ENCODE data around the gene C17orf67. TPM values are rescaled to one million over a fixed set of nuclear protein-coding genes. Genes with fewer than 3 reads are reported as not detected.
"Not testable (repeated sequence)": the region's sequence is repeated elsewhere in the genome, so short reads cannot be mapped to it uniquely, and the experiment has no call there.

C17orf67 gene
- total RNA-seq, 6 donors from 2014 or later: 0.76 to 4.2 (median 1.6) TPM

DNA sequence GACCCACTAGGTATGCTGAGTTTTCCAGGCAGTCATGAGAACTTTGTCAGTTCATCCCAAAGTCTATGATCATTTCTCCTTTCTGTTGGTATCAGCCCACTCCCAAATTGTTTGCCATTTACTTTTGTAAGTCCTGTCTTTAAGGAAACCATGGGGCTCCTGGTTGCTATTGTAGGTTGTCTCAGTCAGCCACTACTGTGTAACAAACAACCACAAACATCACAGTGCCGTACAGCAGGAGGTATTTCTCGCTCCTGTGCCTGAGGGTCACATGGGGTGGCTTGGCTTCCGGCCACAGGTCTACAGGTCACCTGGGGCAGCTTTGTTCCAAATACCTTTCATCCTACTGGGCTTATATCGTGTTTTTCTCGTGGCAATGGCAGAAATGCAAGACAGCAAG lies 71.6 kb downstream of the C17orf67 start:
- Histone ChIP-seq H3K9me3 (no peaks in the 10 kb centered on the region), H3K27ac (no peak overlapping the region), H3K36me3 (no peaks in the 10 kb centered on the region), H3K4me1 (no peaks in the 10 kb centered on the region), H3K27me3 (no peaks in the 10 kb centered on the region), H3K4me3 (no peak overlapping the region)
- TF ChIP-seq POLR2AphosphoS5 (IDR thresholded peaks at IDR 0.05): no peak
- ATAC-seq (ENCODE audit: low FRiP score in 2 of 2) (no peak), DNase-seq (no peak)
- WGBS, 2 donors: 93 to 94% methylated on average over 5 of the region's 5 CpGs

DNA sequence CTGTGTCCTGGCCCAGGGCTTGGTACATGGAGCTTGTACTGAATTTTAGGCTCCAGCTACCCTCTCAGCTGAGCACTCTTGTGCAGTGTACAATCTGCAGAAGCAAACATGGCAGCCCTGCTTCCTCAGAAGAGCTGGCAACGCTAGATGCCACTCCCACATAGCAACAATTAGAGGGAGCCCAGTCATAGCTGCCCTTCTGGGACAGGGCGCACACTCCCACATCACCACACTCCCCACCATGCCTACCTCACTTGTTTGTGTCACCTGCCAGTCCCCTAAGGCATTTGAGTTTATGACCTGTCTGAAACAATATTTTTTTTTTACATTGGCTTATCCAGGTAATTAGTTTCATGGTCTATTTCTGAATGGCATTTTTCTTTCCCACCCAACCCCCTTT lies 72.3 kb downstream of the C17orf67 start:
- WGBS, 2 donors: 80 to 82% methylated on average over 2 of the region's 2 CpGs
- ATAC-seq (ENCODE audit: low FRiP score in 2 of 2): peak in 1 of 2 donors; percentile 43
- H3K4me3 ChIP-seq: no peak overlapping the region
- no peaks in the 10 kb centered on the region for H3K9me3 ChIP-seq
- DNase-seq: no peak
- TF ChIP-seq POLR2A (IDR thresholded peaks at IDR 0.05) (no peak), POLR2AphosphoS5 (IDR thresholded peaks at IDR 0.05) (no peak), EP300 (IDR thresholded peaks at IDR 0.05) (no peak)
- TF ChIP-seq, protein P1, sequence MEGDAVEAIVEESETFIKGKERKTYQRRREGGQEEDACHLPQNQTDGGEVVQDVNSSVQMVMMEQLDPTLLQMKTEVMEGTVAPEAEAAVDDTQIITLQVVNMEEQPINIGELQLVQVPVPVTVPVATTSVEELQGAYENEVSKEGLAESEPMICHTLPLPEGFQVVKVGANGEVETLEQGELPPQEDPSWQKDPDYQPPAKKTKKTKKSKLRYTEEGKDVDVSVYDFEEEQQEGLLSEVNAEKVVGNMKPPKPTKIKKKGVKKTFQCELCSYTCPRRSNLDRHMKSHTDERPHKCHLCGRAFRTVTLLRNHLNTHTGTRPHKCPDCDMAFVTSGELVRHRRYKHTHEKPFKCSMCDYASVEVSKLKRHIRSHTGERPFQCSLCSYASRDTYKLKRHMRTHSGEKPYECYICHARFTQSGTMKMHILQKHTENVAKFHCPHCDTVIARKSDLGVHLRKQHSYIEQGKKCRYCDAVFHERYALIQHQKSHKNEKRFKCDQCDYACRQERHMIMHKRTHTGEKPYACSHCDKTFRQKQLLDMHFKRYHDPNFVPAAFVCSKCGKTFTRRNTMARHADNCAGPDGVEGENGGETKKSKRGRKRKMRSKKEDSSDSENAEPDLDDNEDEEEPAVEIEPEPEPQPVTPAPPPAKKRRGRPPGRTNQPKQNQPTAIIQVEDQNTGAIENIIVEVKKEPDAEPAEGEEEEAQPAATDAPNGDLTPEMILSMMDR (IDR thresholded peaks at IDR 0.05): no peak
- no peak overlapping the region for H3K27ac ChIP-seq
- no peaks in the 10 kb centered on the region for H3K36me3 ChIP-seq
- H3K27me3 ChIP-seq: no peaks in the 10 kb centered on the region
- H3K4me1 ChIP-seq: no peaks in the 10 kb centered on the region

DNA sequence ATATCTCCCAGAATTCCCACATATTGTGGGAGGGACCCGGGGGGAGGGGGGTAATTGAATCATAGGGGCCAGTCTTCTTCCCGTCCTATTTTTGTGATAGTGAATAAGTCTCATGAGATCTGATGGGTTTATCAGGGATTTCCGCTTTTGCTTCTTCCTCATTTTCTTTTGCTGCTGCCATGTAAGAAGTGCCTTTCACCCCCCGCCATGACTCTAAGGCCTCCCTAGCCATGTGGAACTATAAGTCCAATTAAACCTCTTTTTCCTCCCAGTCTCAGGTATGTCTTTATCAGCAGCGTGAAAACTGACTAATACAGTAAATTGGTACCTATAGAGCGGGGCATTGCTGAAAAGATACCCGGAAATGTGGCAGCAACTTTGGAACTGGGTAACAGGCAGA lies 76.1 kb downstream of the C17orf67 start:
- peaks cover 0 to 14% (median 5%) of the 10 kb centered on the region in 4 donors for H3K4me1 ChIP-seq
- H3K27ac ChIP-seq; H3K27me3 ChIP-seq; H3K36me3 ChIP-seq; DNase-seq; H3K4me3 ChIP-seq; ATAC-seq (ENCODE audit: low FRiP score in 2 of 2); H3K9me3 ChIP-seq: not testable (repeated sequence)
- 91 to 94% methylated on average over 7 of the region's 7 CpGs for WGBS, 2 donors

DNA sequence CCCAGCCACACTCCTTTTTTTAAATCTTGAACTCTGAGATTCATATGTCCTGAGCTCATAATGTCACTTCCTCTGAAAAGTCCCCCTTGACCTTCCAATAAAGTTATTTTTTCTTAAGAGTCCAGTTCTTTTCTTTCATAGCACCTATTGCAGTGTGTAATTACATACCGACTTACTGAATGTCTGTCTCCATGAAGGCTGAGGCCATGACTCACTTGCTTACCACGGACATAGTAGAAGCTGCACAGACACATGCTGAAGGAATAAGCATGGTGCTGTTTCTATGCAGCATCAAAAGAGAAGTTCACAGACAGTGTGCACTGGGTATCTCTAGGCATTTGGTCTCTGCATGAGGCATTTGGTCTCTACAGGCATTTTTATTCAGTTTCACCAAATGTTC lies 77.2 kb downstream of the C17orf67 start:
- DNase-seq (no peak), ATAC-seq (ENCODE audit: low FRiP score in 2 of 2) (no peak)
- H3K9me3 ChIP-seq: no peaks in the 10 kb centered on the region
- H3K27me3 ChIP-seq: no peaks in the 10 kb centered on the region
- H3K27ac ChIP-seq: no peak overlapping the region
- no peaks in the 10 kb centered on the region for H3K36me3 ChIP-seq
- TF ChIP-seq POLR2A (IDR thresholded peaks at IDR 0.05) (no peak), EP300 (IDR thresholded peaks at IDR 0.05) (no peak), POLR2AphosphoS5 (IDR thresholded peaks at IDR 0.05) (no peak)
- TF ChIP-seq, protein P1 (IDR thresholded peaks at IDR 0.05): no peak
- H3K4me3 ChIP-seq: no peak overlapping the region
- peaks cover 4 to 22% (median 14%) of the 10 kb centered on the region in 4 donors for H3K4me1 ChIP-seq
- WGBS, 2 donors: 61 to 79% methylated on average over 2 of the region's 2 CpGs

DNA sequence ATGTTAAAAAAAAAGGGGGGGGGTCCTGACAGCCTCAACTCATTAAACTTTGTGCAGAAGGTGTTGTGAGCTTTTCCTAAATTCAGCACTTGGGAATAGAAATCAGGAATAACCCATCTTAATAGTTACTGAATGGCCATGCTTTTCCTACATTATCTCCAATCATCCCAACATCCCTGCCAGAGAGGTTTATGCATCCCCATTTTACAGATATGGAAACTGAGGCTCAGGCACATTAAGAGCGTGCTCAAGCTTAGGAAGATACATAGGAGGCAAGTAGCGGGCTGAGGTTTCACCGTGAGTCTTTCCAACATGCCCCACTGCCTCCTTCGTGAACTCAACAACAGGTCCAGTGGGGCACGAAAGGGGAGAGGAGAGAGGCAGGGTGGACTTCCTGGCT lies 78.4 kb downstream of the C17orf67 start:
- Histone ChIP-seq H3K36me3 (no peaks in the 10 kb centered on the region), H3K4me3 (no peak overlapping the region), H3K27me3 (no peaks in the 10 kb centered on the region), H3K4me1 (peaks cover 4 to 34% (median 20%) of the 10 kb centered on the region in 4 donors), H3K27ac (no peak overlapping the region), H3K9me3 (no peaks in the 10 kb centered on the region)
- 75 to 78% methylated on average over 5 of the region's 5 CpGs for whole genome bisulfite sequencing, 2 donors
- ATAC-seq (ENCODE audit: low FRiP score in 2 of 2): no peak
- no peak for DNase-seq
- TF ChIP-seq POLR2AphosphoS5 (IDR thresholded peaks at IDR 0.05) (no peak), POLR2A (IDR thresholded peaks at IDR 0.05) (no peak), EP300 (IDR thresholded peaks at IDR 0.05) (no peak)
- TF ChIP-seq, protein P1 (IDR thresholded peaks at IDR 0.05): no peak

DNA sequence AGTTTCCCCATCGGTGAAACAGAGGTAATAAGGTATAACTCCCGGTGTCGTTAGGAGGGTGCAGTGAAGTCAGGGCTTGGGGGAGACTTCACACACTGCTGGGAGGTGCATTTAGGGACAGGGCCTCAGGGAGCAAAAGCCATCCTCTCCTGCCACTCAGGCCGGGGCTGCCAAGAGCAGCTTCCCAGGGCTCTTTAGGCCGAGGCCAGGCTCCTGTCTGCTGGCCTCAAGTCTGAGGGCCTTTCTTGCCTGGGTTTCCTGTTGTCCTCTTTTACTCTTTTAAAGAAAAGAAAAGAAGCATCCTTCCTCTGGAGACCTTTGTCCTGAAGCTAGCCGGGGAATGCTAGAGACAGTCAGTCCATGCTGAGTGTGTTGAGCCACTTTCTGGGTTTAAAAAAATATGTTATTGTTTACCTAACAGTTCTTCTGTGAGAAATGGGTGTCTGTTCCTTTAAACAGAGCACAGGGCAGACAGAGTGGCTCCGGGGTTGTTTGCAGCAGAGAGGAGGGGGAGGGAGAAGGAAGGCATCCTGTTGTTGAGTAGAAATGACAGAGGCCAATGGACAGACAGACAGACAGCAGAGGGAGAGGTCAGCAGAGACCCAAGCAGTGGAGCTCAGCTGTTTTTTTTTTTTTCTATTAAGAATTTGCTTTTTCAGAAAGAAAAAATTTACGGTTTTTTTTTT lies 79.1 kb downstream of the C17orf67 start:
- H3K27ac ChIP-seq: no peak overlapping the region
- H3K36me3 ChIP-seq: no peaks in the 10 kb centered on the region
- H3K27me3 ChIP-seq: no peaks in the 10 kb centered on the region
- peak in 1 of 2 donors; percentile 47 for DNase-seq
- ATAC-seq (ENCODE audit: low FRiP score in 2 of 2): no peak
- peaks cover 4 to 39% (median 21%) of the 10 kb centered on the region in 4 donors for H3K4me1 ChIP-seq
- H3K4me3 ChIP-seq: no peak overlapping the region
- no peak for TF ChIP-seq POLR2A (IDR thresholded peaks at IDR 0.05)
- TF ChIP-seq, protein P1 (IDR thresholded peaks at IDR 0.05): no peak
- TF ChIP-seq EP300 (IDR thresholded peaks at IDR 0.05): no peak
- TF ChIP-seq POLR2AphosphoS5 (IDR thresholded peaks at IDR 0.05): no peak
- 30 to 40% methylated on average over 7 to 8 of the region's 8 CpGs for WGBS, 2 donors
- H3K9me3 ChIP-seq: no peaks in the 10 kb centered on the region
